Measurements from ENCODE around the gene NOL6.
"Not testable (repeated sequence)": the region's sequence is repeated elsewhere in the genome, so short reads cannot be mapped to it uniquely, and the experiment has no call there.

NOL6 gene

GRCh38 chr9:33472171-33472880, 1.4 kb downstream of the NOL6 start:
- no peak for DNase-seq

GRCh38 chr9:33471361-33471760, 2.4 kb downstream of the NOL6 start:
- no peak for DNase-seq

- no peak for DNase-seq
Measured at GRCh38 chr9:33469891-33470290, 3.8 kb downstream of the NOL6 start.

- DNase-seq: no peak
Measured at GRCh38 chr9:33468797-33469621, 4.7 kb downstream of the NOL6 start.

- no peak for DNase-seq
Measured at GRCh38 chr9:33468215-33468730, 5.5 kb downstream of the NOL6 start.

GRCh38 chr9:33467526-33467925, 6.2 kb downstream of the NOL6 start:
- DNase-seq: no peak

- DNase-seq: peak; percentile 53 to 74
Measured at GRCh38 chr9:33466565-33467495, 6.9 kb downstream of the NOL6 start.

GRCh38 chr9:33465596-33466564, 7.8 kb downstream of the NOL6 start:
- DNase-seq: no peak

GRCh38 chr9:33465096-33465495, 8.6 kb downstream of the NOL6 start:
- DNase-seq: no peak

GRCh38 chr9:33464045-33464636, 9.6 kb downstream of the NOL6 start:
- no peak for DNase-seq

- no peak for DNase-seq
Measured at GRCh38 chr9:33463151-33463550, 10.6 kb downstream of the NOL6 start.

GRCh38 chr9:33461492-33461891, 12.2 kb downstream of the NOL6 start:
- no peak for DNase-seq

- DNase-seq: no peak
Measured at GRCh38 chr9:33460854-33461253, 12.9 kb downstream of the NOL6 start.

GRCh38 chr9:33459115-33459514, 14.6 kb downstream of the NOL6 start:
- no peak for DNase-seq

- DNase-seq: peak; percentile 69 to 82
Measured at GRCh38 chr9:33458444-33458843, 15.3 kb downstream of the NOL6 start.

- DNase-seq: peak in 1 of 2 donors; percentile 50
Measured at GRCh38 chr9:33455945-33456344, 17.8 kb downstream of the NOL6 start.

- not testable (repeated sequence) for DNase-seq
Measured at GRCh38 chr9:33455456-33455855, 18.3 kb downstream of the NOL6 start.

GRCh38 chr9:33454661-33455026, 19.1 kb downstream of the NOL6 start:
- DNase-seq: not testable (repeated sequence)

- no peak for DNase-seq
Measured at GRCh38 chr9:33453999-33454660, 19.6 kb downstream of the NOL6 start.

GRCh38 chr9:33453286-33453860, 20.4 kb downstream of the NOL6 start:
- no peak for DNase-seq
